Activated CD4-positive, alpha-beta T cell treated with anti-CD3 and anti-CD28 coated beads for 36 hours (primary cell): ENCODE measurements around the gene FOXP2. TPM values are rescaled to one million over a fixed set of nuclear protein-coding genes. Genes with fewer than 3 reads are reported as not detected.

Source experiments
- ATAC-seq: fragments of 200-7000 bp; cut with Tn5 transposase; one replicate; pipeline ENCODE4 v1.10.0; 2021; ENCODE audit warnings: mild to moderate bottlenecking, moderate library complexity
- CTCF ChIA-PET: fragments of 350-600 bp; sonication (Branson Sonifier 250); formaldehyde crosslinking; loops from one replicate; lab custom pipeline; 2021; ENCODE audit warnings: antibody characterized with exemption; lab: Charles Lee
- POLR2A ChIA-PET: fragments of 350-600 bp; sonication (Branson Sonifier 250); formaldehyde crosslinking; loops from one replicate; lab custom pipeline; 2021; ENCODE audit warnings: antibody characterized with exemption, inconsistent platforms; lab: Charles Lee
- DNase-seq: peaks from one replicate; pipeline ENCODE4 v3.0.0-alpha.2; 2020
- H3K27ac Mint-ChIP-seq: one replicate; pipeline ENCODE4 v1.8.0; 2021; ENCODE audit warnings: mixed read lengths
- H3K27me3 Mint-ChIP-seq: one replicate; pipeline ENCODE4 v1.8.0; 2021; ENCODE audit warnings: mixed read lengths
- H3K36me3 Mint-ChIP-seq: one replicate; pipeline ENCODE4 v1.8.0; 2021; ENCODE audit warnings: low read depth, mixed read lengths
- H3K4me1 Mint-ChIP-seq: one replicate; pipeline ENCODE4 v1.8.0; 2021; ENCODE audit warnings: mixed read lengths
- H3K4me3 Mint-ChIP-seq: one replicate; pipeline ENCODE4 v1.8.0; 2021; ENCODE audit warnings: mild to moderate bottlenecking, moderate library complexity, mixed read lengths
- H3K9me3 Mint-ChIP-seq: one replicate; pipeline ENCODE4 v1.8.0; 2021; ENCODE audit warnings: low read depth, mixed read lengths
- intact Hi-C, 2 experiments: fragments of 100-400 bp; cut with DNase I in 1 of 2; cut with micrococcal nuclease in 1 of 2; formaldehyde crosslinking; loops; one replicate each; pipeline versions ENCODE4 v1.14.2 to v1.15.1; 2022 to 2024; cut with DNase I, micrococcal nuclease
- total RNA-seq, 2 experiments: library from RNA; stranded (reverse); gene quantifications; one replicate each; pipeline ENCODE4 v1.2.3, GENCODE V29; 2021

The FOXP2 gene
- total RNA-seq, 2 experiments from 2014 or later: not detected

GRCh38 chr7:114660753-114661152 lies 246.1 kb downstream of the FOXP2 start:
- POLR2A ChIA-PET: no interaction called here
- no peak overlapping the region for H3K4me3 Mint-ChIP-seq
- no peak for DNase-seq
- H3K36me3 Mint-ChIP-seq: no peaks in the 10 kb centered on the region
- intact Hi-C loops: loop anchor here in 1 of 2 experiments (10.0 kb wide), 1 partner anchor 576 kb away; no protein-coding TSS in a partner anchor
- CTCF ChIA-PET: interaction anchor here (0.6 to 1.9 kb wide), 3 partner anchors 9 to 18 kb away, joined by 3 to 5 read pairs (median 4); no protein-coding TSS in a partner anchor
- no peak for ATAC-seq
- no peaks in the 10 kb centered on the region for H3K4me1 Mint-ChIP-seq
- H3K27ac Mint-ChIP-seq: no peak overlapping the region
- H3K9me3 Mint-ChIP-seq: no peaks in the 10 kb centered on the region
- H3K27me3 Mint-ChIP-seq: no peaks in the 10 kb centered on the region

DNA sequence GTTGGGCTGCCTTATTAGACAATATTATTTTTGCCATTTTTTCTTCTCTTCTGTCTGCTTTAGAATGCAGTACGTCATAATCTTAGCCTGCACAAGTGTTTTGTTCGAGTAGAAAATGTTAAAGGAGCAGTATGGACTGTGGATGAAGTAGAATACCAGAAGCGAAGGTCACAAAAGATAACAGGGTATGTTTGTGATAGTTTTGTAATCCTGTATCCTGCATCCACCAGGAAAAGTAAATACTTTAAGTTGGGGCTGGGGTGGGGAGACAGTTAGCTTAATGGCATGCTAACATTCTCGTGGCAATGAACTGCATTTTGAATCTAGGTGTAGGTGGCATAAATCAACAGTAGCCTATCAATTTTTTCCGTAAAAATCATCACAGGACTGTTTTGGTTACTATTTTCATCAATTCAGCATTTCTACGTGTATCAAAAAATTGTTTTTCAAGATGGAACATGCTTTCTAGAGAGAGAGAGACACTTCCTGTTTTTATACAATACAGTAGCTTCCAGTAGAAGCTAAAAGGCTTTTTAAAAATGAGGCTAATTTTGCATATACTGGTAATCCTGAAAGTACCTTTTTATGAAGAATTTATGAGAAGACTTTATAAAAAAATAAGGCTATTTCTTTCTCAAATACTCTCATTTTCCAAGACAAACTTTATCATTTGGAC lies 247.5 kb downstream of the FOXP2 start:
- Mint-ChIP-seq H3K36me3 (no peaks in the 10 kb centered on the region), H3K9me3 (no peaks in the 10 kb centered on the region), H3K4me1 (no peaks in the 10 kb centered on the region), H3K27ac (no peak overlapping the region), H3K4me3 (no peak overlapping the region), H3K27me3 (no peaks in the 10 kb centered on the region)
- DNase-seq (no peak), ATAC-seq (no peak)
- intact Hi-C loops: loop anchor here in 1 of 2 experiments (10.0 kb wide), 1 partner anchor 577 kb away; no protein-coding TSS in a partner anchor
- CTCF ChIA-PET: interaction anchor here (0.9 to 1.9 kb wide), 2 partner anchors 8 to 9 kb away, joined by 5 read pairs; no protein-coding TSS in a partner anchor
- POLR2A ChIA-PET: no interaction called here

DNA sequence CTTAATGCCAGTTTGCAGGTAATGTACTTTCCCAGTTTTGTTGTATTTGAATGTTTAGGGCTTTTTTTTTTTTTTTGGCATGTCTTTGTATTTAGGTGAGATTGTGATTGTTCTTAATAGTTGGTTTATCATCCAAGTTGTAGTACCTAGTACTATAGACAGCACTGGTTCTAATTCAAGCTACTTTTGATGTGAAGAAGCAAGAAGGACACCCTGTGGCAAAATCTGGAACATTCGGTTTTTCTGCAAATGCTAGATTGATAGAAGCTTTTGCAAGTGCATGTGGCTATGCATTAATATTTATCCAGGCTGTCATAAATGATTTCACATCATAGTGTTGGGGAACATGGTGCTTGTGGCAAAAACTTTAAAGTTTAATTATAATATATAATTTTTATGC lies 248.9 kb downstream of the FOXP2 start:
- ChIA-PET CTCF (no interaction called here), POLR2A (no interaction called here)
- H3K4me1 Mint-ChIP-seq: no peaks in the 10 kb centered on the region
- H3K4me3 Mint-ChIP-seq: no peak overlapping the region
- DNase-seq: peak; percentile 8
- ATAC-seq: no peak
- H3K27me3 Mint-ChIP-seq: no peaks in the 10 kb centered on the region
- no peak overlapping the region for H3K27ac Mint-ChIP-seq
- H3K9me3 Mint-ChIP-seq: no peaks in the 10 kb centered on the region
- intact Hi-C loops: loop anchor here in 1 of 2 experiments (10.0 kb wide), 1 partner anchor 579 kb away; no protein-coding TSS in a partner anchor
- no peaks in the 10 kb centered on the region for H3K36me3 Mint-ChIP-seq

GRCh38 chr7:114670676-114671075 lies 256.1 kb downstream of the FOXP2 start:
- ATAC-seq (no peak), DNase-seq (no peak)
- intact Hi-C loops: no loop called here
- Mint-ChIP-seq H3K4me1 (no peaks in the 10 kb centered on the region), H3K9me3 (no peaks in the 10 kb centered on the region), H3K4me3 (no peak overlapping the region), H3K27ac (no peak overlapping the region), H3K36me3 (no peaks in the 10 kb centered on the region), H3K27me3 (no peaks in the 10 kb centered on the region)
- POLR2A ChIA-PET: no interaction called here
- CTCF ChIA-PET: interaction anchor here (0.9 to 1.5 kb wide), 2 partner anchors 10 to 797 kb away, joined by 3 to 5 read pairs; no protein-coding TSS in a partner anchor

- ChIA-PET CTCF (interaction anchor here (0.6 kb wide), 1 partner anchor 11 kb away, joined by 4 read pairs; no protein-coding TSS in a partner anchor), POLR2A (no interaction called here)
These were observed 257.0 kb downstream of the FOXP2 start for GRCh38 chr7:114671563-114672123.

DNA sequence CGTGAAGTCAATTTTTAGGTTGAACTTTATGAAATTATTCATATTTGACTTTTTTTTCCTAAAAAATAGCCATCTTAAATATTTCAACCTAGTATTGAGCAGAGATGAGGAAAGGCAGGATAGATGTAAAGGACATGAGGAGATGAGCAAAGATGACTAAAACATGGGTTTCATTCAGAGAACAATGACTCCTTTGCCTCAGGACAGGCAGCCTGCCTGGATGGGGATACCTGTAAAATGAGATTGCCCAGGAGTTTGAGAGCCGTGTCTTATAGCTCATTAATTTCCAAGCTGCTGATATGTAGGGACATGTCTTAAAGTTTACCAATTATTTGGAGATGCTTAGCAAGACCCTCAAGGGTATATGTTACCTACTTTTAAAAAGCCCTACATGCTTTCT lies 263.5 kb downstream of the FOXP2 start:
- DNase-seq (no peak), ATAC-seq (no peak)
- Mint-ChIP-seq H3K36me3 (no peaks in the 10 kb centered on the region), H3K4me3 (no peak overlapping the region), H3K4me1 (no peaks in the 10 kb centered on the region), H3K9me3 (no peaks in the 10 kb centered on the region), H3K27me3 (peaks cover 9% of the 10 kb centered on the region), H3K27ac (no peak overlapping the region)
- intact Hi-C loops: no loop called here
- ChIA-PET POLR2A (no interaction called here), CTCF (interaction anchor here (0.8 kb wide), 1 partner anchor 17 kb away, joined by 3 read pairs; no protein-coding TSS in a partner anchor)

More at GRCh38 chr7:114671563-114672123, 257.0 kb downstream of the FOXP2 start:
- H3K36me3 Mint-ChIP-seq: no peaks in the 10 kb centered on the region
- no peaks in the 10 kb centered on the region for H3K27me3 Mint-ChIP-seq
- H3K27ac Mint-ChIP-seq: no peak overlapping the region
- no peaks in the 10 kb centered on the region for H3K4me1 Mint-ChIP-seq
- ATAC-seq (no peak), DNase-seq (no peak)
- H3K4me3 Mint-ChIP-seq: no peak overlapping the region
- intact Hi-C loops: no loop called here
- no peaks in the 10 kb centered on the region for H3K9me3 Mint-ChIP-seq

DNA sequence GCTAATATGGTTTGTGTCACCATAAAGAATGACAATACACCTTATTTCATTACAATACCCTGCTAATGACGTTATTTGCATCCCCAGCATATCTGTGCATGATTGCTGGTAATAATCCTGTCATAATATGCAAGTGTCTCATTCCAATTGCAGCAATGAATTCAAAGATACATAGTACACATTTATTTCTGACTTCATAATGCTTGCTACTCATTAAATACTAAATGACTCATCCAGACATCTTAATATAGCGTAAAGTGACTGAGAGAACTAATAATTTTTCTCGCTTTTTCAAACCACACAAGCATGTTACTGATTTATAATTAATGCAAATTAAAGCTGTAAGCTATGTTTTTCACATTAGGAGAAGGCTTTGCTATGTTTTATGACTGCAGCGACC lies 272.6 kb downstream of the FOXP2 start:
- ATAC-seq (no peak), DNase-seq (no peak)
- H3K4me3 Mint-ChIP-seq: no peak overlapping the region
- intact Hi-C loops: no loop called here
- CTCF ChIA-PET: interaction anchor here (0.9 kb wide), 1 partner anchor 15 kb away, joined by 3 read pairs; no protein-coding TSS in a partner anchor
- POLR2A ChIA-PET: no interaction called here
- peaks cover 2% of the 10 kb centered on the region for H3K27me3 Mint-ChIP-seq
- no peaks in the 10 kb centered on the region for H3K9me3 Mint-ChIP-seq
- H3K4me1 Mint-ChIP-seq: no peaks in the 10 kb centered on the region
- H3K27ac Mint-ChIP-seq: no peak overlapping the region
- no peaks in the 10 kb centered on the region for H3K36me3 Mint-ChIP-seq

- H3K4me3 Mint-ChIP-seq: no peak overlapping the region
- no peaks in the 10 kb centered on the region for H3K9me3 Mint-ChIP-seq
- CTCF ChIA-PET: no interaction called here
- intact Hi-C loops: no loop called here
- peaks cover 2% of the 10 kb centered on the region for H3K27me3 Mint-ChIP-seq
- H3K4me1 Mint-ChIP-seq: no peaks in the 10 kb centered on the region
- no peak for ATAC-seq
- H3K27ac Mint-ChIP-seq: no peak overlapping the region
- POLR2A ChIA-PET: no interaction called here
- no peak for DNase-seq
- H3K36me3 Mint-ChIP-seq: no peaks in the 10 kb centered on the region
These were observed 273.9 kb downstream of the FOXP2 start for GRCh38 chr7:114688443-114689055.

DNA sequence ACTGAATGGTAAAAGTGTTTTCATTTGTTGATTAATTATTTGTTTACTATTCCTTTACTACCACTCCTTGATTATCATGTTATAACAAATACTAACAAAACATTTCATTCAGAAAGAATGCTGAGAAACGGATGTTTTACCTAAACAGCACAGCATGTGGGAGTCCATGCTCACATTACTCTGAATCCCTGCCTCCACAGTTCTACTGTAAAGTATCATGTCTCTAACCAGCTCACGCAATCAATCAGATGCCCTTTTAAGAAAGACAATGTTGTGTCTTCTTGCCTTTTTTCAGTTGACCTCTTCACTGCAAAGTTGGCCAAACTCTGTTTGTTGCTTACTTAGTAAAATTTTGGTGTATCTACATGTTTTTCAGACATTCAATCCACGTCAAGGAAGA lies 274.8 kb downstream of the FOXP2 start:
- H3K27me3 Mint-ChIP-seq: peaks cover 2% of the 10 kb centered on the region
- intact Hi-C loops: no loop called here
- H3K36me3 Mint-ChIP-seq: no peaks in the 10 kb centered on the region
- H3K27ac Mint-ChIP-seq: no peak overlapping the region
- POLR2A ChIA-PET: no interaction called here
- CTCF ChIA-PET: no interaction called here
- no peaks in the 10 kb centered on the region for H3K4me1 Mint-ChIP-seq
- no peak overlapping the region for H3K4me3 Mint-ChIP-seq
- no peaks in the 10 kb centered on the region for H3K9me3 Mint-ChIP-seq
- ATAC-seq (no peak), DNase-seq (no peak)

DNA sequence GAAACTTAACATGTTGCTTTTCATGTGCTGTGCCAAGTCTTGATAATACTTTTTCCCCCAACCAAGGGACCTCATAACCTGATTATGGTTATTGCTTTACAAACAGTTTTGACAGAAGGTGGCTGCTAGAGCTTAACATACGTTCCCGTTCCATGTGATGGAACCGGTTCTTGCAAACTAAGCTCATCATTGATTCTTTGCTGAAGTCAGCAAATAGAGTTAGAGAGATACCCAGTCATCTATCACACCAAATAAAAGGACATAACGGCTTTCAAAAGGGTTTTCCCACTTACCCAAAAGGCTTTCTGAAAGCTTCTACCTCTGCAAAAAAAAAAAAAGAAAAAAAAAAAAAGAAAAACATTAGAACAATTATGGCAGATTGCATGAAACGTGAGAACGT lies 277.0 kb downstream of the FOXP2 start:
- no peak for DNase-seq
- ATAC-seq: no peak
- ChIA-PET CTCF (interaction anchor here (1.1 kb wide), 1 partner anchor 22 kb away, joined by 3 read pairs; no protein-coding TSS in a partner anchor), POLR2A (no interaction called here)
- no peak overlapping the region for H3K27ac Mint-ChIP-seq
- H3K4me1 Mint-ChIP-seq: no peaks in the 10 kb centered on the region
- peaks cover 2% of the 10 kb centered on the region for H3K27me3 Mint-ChIP-seq
- intact Hi-C loops: no loop called here
- H3K36me3 Mint-ChIP-seq: no peaks in the 10 kb centered on the region
- no peak overlapping the region for H3K4me3 Mint-ChIP-seq
- H3K9me3 Mint-ChIP-seq: no peaks in the 10 kb centered on the region

- Mint-ChIP-seq H3K36me3 (no peaks in the 10 kb centered on the region), H3K27ac (no peak overlapping the region), H3K4me3 (no peak overlapping the region), H3K27me3 (peaks cover 9% of the 10 kb centered on the region), H3K9me3 (no peaks in the 10 kb centered on the region), H3K4me1 (no peaks in the 10 kb centered on the region)
- intact Hi-C loops: no loop called here
- no peak for DNase-seq
- ATAC-seq: no peak
- CTCF ChIA-PET: no interaction called here
- POLR2A ChIA-PET: no interaction called here
These were observed 280.6 kb downstream of the FOXP2 start for GRCh38 chr7:114695182-114695581.
